Thyroid gland (tissue), 4 donors: ENCODE measurements around the gene DPEP1. TPM values are rescaled to one million over a fixed set of nuclear protein-coding genes. Genes with fewer than 3 reads are reported as not detected.

Experiments
- DNase-seq, 2 donors: peaks; one replicate each; pipeline ENCODE4 v3.0.0-alpha.2; 2019
- H3K27ac ChIP-seq, 3 donors: fragments of 200-600 bp; sonication (generic); 1 replicate in 2 of 3; 2 replicates in 1 of 3; pipeline ENCODE4 v1.5.1; 2016 to 2019; ENCODE audit warnings: mild to moderate bottlenecking in 1 of 3, moderate library complexity in 1 of 3
- H3K27me3 ChIP-seq: fragments of 200-600 bp; sonication (generic); one replicate; pipeline ENCODE4 v1.5.1; 2019
- H3K36me3 ChIP-seq, 2 donors: fragments of 200-600 bp; sonication (generic); one replicate each; pipeline ENCODE4 v1.5.1; 2016 to 2019
- H3K4me1 ChIP-seq, 2 donors: fragments of 200-600 bp; sonication (generic); one replicate each; pipeline ENCODE4 v1.5.1; 2017 to 2019
- H3K4me3 ChIP-seq, 3 donors: fragments of 200-600 bp; sonication (generic); replicated peaks in 1 of 3; 1 replicate in 2 of 3; 2 replicates in 1 of 3; pipeline ENCODE4 v1.5.1; 2016; ENCODE audit warnings: mild to moderate bottlenecking in 1 of 3
- H3K9me3 ChIP-seq: fragments of 200-600 bp; sonication (generic); one replicate; pipeline ENCODE4 v1.5.1; 2017
- POLR2A ChIP-seq, 2 donors: fragments of 450-650 bp; IDR thresholded peaks; one replicate each; pipeline ENCODE4 v1.6.1; 2017; ENCODE audit warnings: antibody characterized with exemption in 2 of 2, mild to moderate bottlenecking in 2 of 2, moderate library complexity in 1 of 2
- WGBS, 2 donors: methylation state at CpG; one replicate each; pipeline ENCODE4 v1.1.5; 2017; 5-methylcytosine and 5-hydroxymethylcytosine counted together
- intact Hi-C: fragments of 100-400 bp; cut with DNase I; formaldehyde crosslinking; loops from one replicate; pipeline ENCODE4 v1.15.1; 2023
- total RNA-seq, 4 donors: library from RNA; depleted of rRNA; stranded (reverse); fragments of >200 nt; gene quantifications; one replicate each; pipeline ENCODE4 v1.2.3, GENCODE V29; 2016
- TF ChIP-seq, protein P1 (sequence below), 6 experiments: fragments of 200-600 bp in 3 of 6; fragments of 450-650 bp in 3 of 6; sonication (generic) in 3 of 6; IDR thresholded peaks; one replicate each; pipeline ENCODE4 v1.5.1; 2016 to 2019; ENCODE audit warnings: antibody characterized with exemption in 6 of 6, mild to moderate bottlenecking in 2 of 6, inconsistent platforms in 1 of 6, moderate library complexity in 1 of 6

DPEP1 gene
- total RNA-seq, 4 donors from 2014 or later = 0.29 to 5.0 (median 1.3) TPM

DNA sequence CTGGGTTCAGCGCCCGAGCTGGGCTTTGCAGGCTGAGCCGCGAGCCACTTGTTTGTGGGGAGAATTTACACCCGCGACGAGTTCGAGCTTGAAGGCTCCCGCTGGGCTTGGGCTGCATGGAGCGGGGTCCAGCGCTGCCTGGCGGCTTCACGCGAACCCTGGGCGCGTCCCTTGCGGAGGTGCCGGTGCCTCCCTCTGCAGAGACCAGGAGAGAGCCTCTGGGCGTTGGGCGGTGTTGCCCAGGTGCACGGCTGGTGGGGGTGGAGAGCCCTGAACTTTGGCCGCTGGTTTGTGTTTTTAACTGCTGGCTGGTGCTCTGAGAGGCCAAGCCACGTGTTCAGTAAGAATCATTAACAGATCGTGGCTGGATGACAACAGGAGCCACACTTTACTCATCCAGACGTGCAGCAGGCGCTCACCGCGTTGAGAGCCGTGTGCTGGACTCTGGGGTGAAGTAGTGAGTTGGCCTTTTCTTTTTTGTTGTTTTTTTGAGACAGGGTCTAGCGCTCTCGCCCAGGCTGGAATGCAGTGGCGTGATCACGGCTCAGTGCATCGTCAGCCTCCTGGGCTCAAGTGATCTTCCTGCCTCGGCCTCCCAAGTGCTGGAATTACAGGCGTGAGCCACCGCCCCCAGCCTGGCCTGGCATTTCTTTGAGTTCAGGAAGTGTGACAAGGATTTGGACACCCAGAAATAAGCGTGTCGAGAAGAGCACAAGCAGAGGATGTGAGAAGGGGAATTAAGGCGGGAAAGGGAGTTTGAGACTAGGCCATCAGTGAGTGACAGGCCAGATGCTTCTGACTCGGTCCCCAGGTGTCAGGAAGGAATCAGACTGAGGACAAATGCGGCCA lies 73.9 kb downstream of the DPEP1 start:
- peak; percentile 80 to 82 for DNase-seq

More for the DNA sequence above, 73.9 kb downstream of the DPEP1 start:
- Histone ChIP-seq H3K9me3 (no peaks in the 10 kb centered on the region), H3K4me3 (peak overlapping the region; percentile 59 to 77 (median 63)), H3K36me3 (peaks cover 11 to 16% of the 10 kb centered on the region in 2 donors), H3K27ac (peak overlapping the region; percentile 78 to 84 (median 83)), H3K4me1 (peaks cover 8 to 11% of the 10 kb centered on the region in 2 donors), H3K27me3 (no peaks in the 10 kb centered on the region)
- TF ChIP-seq POLR2A (IDR thresholded peaks at IDR 0.05) = peak in 1 of 2 donors; percentile 31
- TF ChIP-seq, protein P1, sequence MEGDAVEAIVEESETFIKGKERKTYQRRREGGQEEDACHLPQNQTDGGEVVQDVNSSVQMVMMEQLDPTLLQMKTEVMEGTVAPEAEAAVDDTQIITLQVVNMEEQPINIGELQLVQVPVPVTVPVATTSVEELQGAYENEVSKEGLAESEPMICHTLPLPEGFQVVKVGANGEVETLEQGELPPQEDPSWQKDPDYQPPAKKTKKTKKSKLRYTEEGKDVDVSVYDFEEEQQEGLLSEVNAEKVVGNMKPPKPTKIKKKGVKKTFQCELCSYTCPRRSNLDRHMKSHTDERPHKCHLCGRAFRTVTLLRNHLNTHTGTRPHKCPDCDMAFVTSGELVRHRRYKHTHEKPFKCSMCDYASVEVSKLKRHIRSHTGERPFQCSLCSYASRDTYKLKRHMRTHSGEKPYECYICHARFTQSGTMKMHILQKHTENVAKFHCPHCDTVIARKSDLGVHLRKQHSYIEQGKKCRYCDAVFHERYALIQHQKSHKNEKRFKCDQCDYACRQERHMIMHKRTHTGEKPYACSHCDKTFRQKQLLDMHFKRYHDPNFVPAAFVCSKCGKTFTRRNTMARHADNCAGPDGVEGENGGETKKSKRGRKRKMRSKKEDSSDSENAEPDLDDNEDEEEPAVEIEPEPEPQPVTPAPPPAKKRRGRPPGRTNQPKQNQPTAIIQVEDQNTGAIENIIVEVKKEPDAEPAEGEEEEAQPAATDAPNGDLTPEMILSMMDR (IDR thresholded peaks at IDR 0.05) = no peak
- intact Hi-C loops = no loop called here
- whole genome bisulfite sequencing, 2 donors = 10 to 17% methylated on average over 22 to 28 of the region's 42 CpGs

Other genes with a start within 250 kb of the DPEP1 start
- 10 to 100 TPM; 62.1 to 90.4 (median 75.0) TPM for gene ANKRD11, start 123.1 kb upstream of the DPEP1 start, total RNA-seq
- gene SPG7, start 105.2 kb upstream of the DPEP1 start, total RNA-seq = 100 to 1,000 TPM; 218 to 392 (median 285) TPM
- 1,000 to 10,000 TPM; 5,127 to 8,436 (median 6,104) TPM for gene RPL13, start 53.0 kb upstream of the DPEP1 start, total RNA-seq
- 1 to 10 TPM in 1 of 4 donors, under 1 TPM in 1, not detected in 2; 0.44 to 1.1 TPM for gene CPNE7, start 37.9 kb upstream of the DPEP1 start, total RNA-seq
- 10 to 100 TPM; 66.8 to 95.1 (median 76.0) TPM for gene CHMP1A, start 44.1 kb downstream of the DPEP1 start, total RNA-seq
- gene SPATA33, start 44.2 kb downstream of the DPEP1 start, total RNA-seq = 1 to 10 TPM; 6.0 to 8.9 (median 7.5) TPM
- 100 to 1,000 TPM in 1 of 4 donors, 10 to 100 TPM in 3; 88.7 to 109 (median 91.3) TPM for gene CDK10, start 73.0 kb downstream of the DPEP1 start, total RNA-seq
- gene SPATA2L, start 88.1 kb downstream of the DPEP1 start, total RNA-seq = 10 to 100 TPM; 22.4 to 31.9 (median 27.7) TPM
- 10 to 100 TPM in 1 of 4 donors, 1 to 10 TPM in 3; 3.1 to 15.6 (median 9.0) TPM for gene VPS9D1, start 107.3 kb downstream of the DPEP1 start, total RNA-seq
- gene ZNF276, start 107.9 kb downstream of the DPEP1 start, total RNA-seq = 10 to 100 TPM; 21.2 to 38.9 (median 24.9) TPM
- 10 to 100 TPM in 1 of 4 donors, 1 to 10 TPM in 3; 2.3 to 10.3 (median 3.6) TPM for gene FANCA, start 203.0 kb downstream of the DPEP1 start, total RNA-seq
- gene SPIRE2, start 214.8 kb downstream of the DPEP1 start, total RNA-seq = 10 to 100 TPM in 2 of 4 donors, 1 to 10 TPM in 2; 7.0 to 10.9 (median 9.5) TPM